Stimulated activated CD4-positive, alpha-beta T cell treated with anti-CD3 and anti-CD28 coated beads, Interleukin-15, amount 100 ng/mL, for 1 hour (primary cell): ENCODE data around the gene AK9.
"Not testable (repeated sequence)": the region's sequence is repeated elsewhere in the genome, so short reads cannot be mapped to it uniquely, and the experiment has no call there.

ENCODE experiments used
- DNase-seq, 2 donors: peaks; one replicate each; pipeline ENCODE4 v3.0.0-alpha.2; 2020; ENCODE audit warnings: low read depth in 1 of 2, low spot score in 1 of 2

The AK9 gene

GRCh38 chr6:109461733-109462526 lies 229.1 kb downstream of the AK9 start:
- no peak for DNase-seq

- not testable (repeated sequence) for DNase-seq
Observed at GRCh38 chr6:109461205-109461604, 229.8 kb downstream of the AK9 start.

- no peak for DNase-seq
Observed at GRCh38 chr6:109460161-109460829, 230.7 kb downstream of the AK9 start.

GRCh38 chr6:109458774-109459531 lies 232.0 kb downstream of the AK9 start:
- DNase-seq = no peak

GRCh38 chr6:109457562-109457996 lies 233.4 kb downstream of the AK9 start:
- no peak for DNase-seq

GRCh38 chr6:109456710-109457561 lies 234.1 kb downstream of the AK9 start:
- DNase-seq = no peak

GRCh38 chr6:109456111-109456583 lies 234.9 kb downstream of the AK9 start:
- no peak for DNase-seq

- DNase-seq = peak; percentile 29 to 47
Observed at GRCh38 chr6:109455437-109456110, 235.4 kb downstream of the AK9 start, which contains the start of gene MICAL1. MICAL1 (minus strand) TSS chr6:109455772; CDS start chr6:109454196, 1,576 bp downstream.

GRCh38 chr6:109454496-109455436 lies 236.2 kb downstream of the AK9 start:
- peak; percentile 32 to 39 for DNase-seq

GRCh38 chr6:109453594-109454495 lies 237.2 kb downstream of the AK9 start:
- no peak for DNase-seq

- no peak for DNase-seq
Observed at GRCh38 chr6:109453156-109453555, 237.8 kb downstream of the AK9 start.

GRCh38 chr6:109452181-109452580 lies 238.8 kb downstream of the AK9 start:
- DNase-seq = no peak

- DNase-seq = no peak
Observed at GRCh38 chr6:109451376-109451775, 239.6 kb downstream of the AK9 start.

- no peak for DNase-seq
Observed at GRCh38 chr6:109450801-109451200, 240.2 kb downstream of the AK9 start.

- DNase-seq = no peak
Observed at GRCh38 chr6:109449795-109450673, 241.0 kb downstream of the AK9 start.

- no peak for DNase-seq
Observed at GRCh38 chr6:109449064-109449794, 241.8 kb downstream of the AK9 start.
